T-cell (primary cell): ENCODE data around the gene VAV2. TPM values are rescaled to one million over a fixed set of nuclear protein-coding genes. Genes with fewer than 3 reads are reported as not detected.

Experiments used
- ATAC-seq, 4 experiments: fragments of 200-7000 bp in 3 of 4; fragments of 150-1000 bp in 1 of 4; cut with Tn5 transposase; replicated peaks in 1 of 4; 1 replicate in 3 of 4; 2 replicates in 1 of 4; pipeline ENCODE4 v1.10.0; 2021; ENCODE audit warnings: moderate library complexity in 3 of 4, mild to moderate bottlenecking in 2 of 4, moderate number of reproducible peaks in 1 of 4
- CTCF ChIA-PET, 2 donors: fragments of 300-600 bp; sonication (Branson Sonifier 250); formaldehyde crosslinking; loops; one replicate each; lab custom pipeline; 2022; ENCODE audit warnings: antibody characterized with exemption in 2 of 2; lab: Charles Lee
- POLR2A ChIA-PET, 2 donors: fragments of 300-600 bp; sonication (Branson Sonifier 250); formaldehyde crosslinking; loops; one replicate each; lab custom pipeline; 2022; ENCODE audit warnings: antibody characterized with exemption in 2 of 2; lab: Charles Lee
- DNase-seq, 35 experiments: peaks; one replicate each; pipeline versions ENCODE4 v3.0.0 to v3.0.0-alpha.2; 2013 to 2023
- H3K27ac ChIP-seq: one replicate; pipeline ENCODE4 v1.5.1; 2013; ENCODE audit warnings: low read length
- H3K27me3 ChIP-seq, 2 experiments: replicated peaks in 1 of 2; 1 replicate in 1 of 2; 2 replicates in 1 of 2; pipeline versions ENCODE4 v1.6.1 to v1.7.0; 2013; ENCODE audit warnings: low read length in 1 of 2, mixed read lengths in 1 of 2; ENCODE audit not compliant: control insufficient read depth in 2 of 2, insufficient read depth in 2 of 2; ENCODE audit errors: extremely low read depth in 1 of 2
- H3K36me3 ChIP-seq, 2 donors: 1 replicate in 1 of 2; 2 replicates in 1 of 2; pipeline versions ENCODE4 v1.6.1 to v1.7.0; 2013; ENCODE audit warnings: low read length in 1 of 2; ENCODE audit not compliant: control insufficient read depth in 2 of 2, insufficient read depth in 1 of 2; ENCODE audit errors: extremely low read depth in 1 of 2
- H3K4me1 ChIP-seq, 2 experiments: 1 replicate in 1 of 2; 2 replicates in 1 of 2; pipeline versions ENCODE4 v1.6.1 to v1.7.0; 2013; ENCODE audit warnings: low read length in 2 of 2, mixed read lengths in 1 of 2; ENCODE audit not compliant: insufficient read depth in 2 of 2, control insufficient read depth in 1 of 2; ENCODE audit errors: extremely low read depth in 1 of 2
- H3K4me3 ChIP-seq, 2 donors: 1 replicate in 1 of 2; 2 replicates in 1 of 2; pipeline versions ENCODE4 v1.5.1 to v1.7.0; 2013; ENCODE audit warnings: mild to moderate bottlenecking in 2 of 2, low read length in 1 of 2, moderate library complexity in 1 of 2; ENCODE audit not compliant: control insufficient read depth in 1 of 2; ENCODE audit errors: extremely low read depth in 1 of 2
- H3K9me3 ChIP-seq: 2 replicates; pipeline ENCODE4 v1.7.0; 2013
- H3K27ac Mint-ChIP-seq, 2 donors: one replicate each; pipeline ENCODE4 v1.8.0; 2020 to 2021; ENCODE audit warnings: mild to moderate bottlenecking in 2 of 2, mixed read lengths in 2 of 2
- H3K27me3 Mint-ChIP-seq, 2 donors: one replicate each; pipeline ENCODE4 v1.8.0; 2021 to 2022; ENCODE audit warnings: mixed read lengths in 2 of 2
- H3K36me3 Mint-ChIP-seq: one replicate; pipeline ENCODE4 v1.8.0; 2021; ENCODE audit warnings: mixed read lengths
- H3K4me1 Mint-ChIP-seq, 3 donors: one replicate each; pipeline ENCODE4 v1.8.0; 2020 to 2022; ENCODE audit warnings: mixed read lengths in 3 of 3, mild to moderate bottlenecking in 1 of 3
- H3K4me3 Mint-ChIP-seq, 3 donors: one replicate each; pipeline ENCODE4 v1.8.0; 2020 to 2022; ENCODE audit warnings: mild to moderate bottlenecking in 3 of 3, mixed read lengths in 3 of 3, moderate library complexity in 3 of 3
- H3K9me3 Mint-ChIP-seq, 3 donors: one replicate each; pipeline ENCODE4 v1.8.0; 2020 to 2022; ENCODE audit warnings: mixed read lengths in 3 of 3
- WGBS: methylation state at CpG from one replicate; pipeline ENCODE4 v1.1.5; 2013; ENCODE audit warnings: missing lambda C conversion rate; ENCODE audit not compliant: insufficient coverage; 5-methylcytosine and 5-hydroxymethylcytosine counted together
- total RNA-seq, 35 experiments: library from RNA in 6 of 35; stranded (reverse) in 6 of 35; fragments of 120-200 nt in 1 of 35; gene quantifications; one replicate each; pipeline versions ENCODE4 v1.2.1 to v1.2.4 and lab custom pipeline; 2013 to 2026

VAV2 gene
- total RNA-seq, 5 donors from 2014 or later (not counting 1 experiment from before 2014, with no cell fraction given): 1.2 to 7.5 (median 4.9) TPM

GRCh38 chr9:133877967-133878366, 114.2 kb downstream of the VAV2 start:
- H3K9me3 Mint-ChIP-seq: no peaks in the 10 kb centered on the region
- ChIA-PET POLR2A (no interaction called here), CTCF (no interaction called here)
- ATAC-seq: no peak
- H3K4me1 ChIP-seq: no peaks in the 10 kb centered on the region
- no peak overlapping the region for H3K27ac ChIP-seq
- no peak overlapping the region for H3K4me3 ChIP-seq
- peaks cover 0 to 7% of the 10 kb centered on the region in 2 experiments for H3K27me3 ChIP-seq
- H3K36me3 Mint-ChIP-seq: no peaks in the 10 kb centered on the region
- H3K4me1 Mint-ChIP-seq: no peaks in the 10 kb centered on the region
- no peak for DNase-seq
- H3K9me3 ChIP-seq: no peaks in the 10 kb centered on the region
- no peaks in the 10 kb centered on the region for H3K27me3 Mint-ChIP-seq
- H3K4me3 Mint-ChIP-seq: no peak overlapping the region
- H3K36me3 ChIP-seq: no peaks in the 10 kb centered on the region
- H3K27ac Mint-ChIP-seq: no peak overlapping the region
- WGBS: 91% methylated on average over 12 of the region's 17 CpGs

GRCh38 chr9:133877327-133877726, 114.8 kb downstream of the VAV2 start:
- Histone ChIP-seq H3K9me3 (no peaks in the 10 kb centered on the region), H3K4me1 (no peaks in the 10 kb centered on the region), H3K4me3 (no peak overlapping the region), H3K27ac (no peak overlapping the region), H3K27me3 (peaks cover 0 to 7% of the 10 kb centered on the region in 2 experiments), H3K36me3 (no peaks in the 10 kb centered on the region)
- no peaks in the 10 kb centered on the region for H3K36me3 Mint-ChIP-seq
- H3K27ac Mint-ChIP-seq: no peak overlapping the region
- ChIA-PET POLR2A (no interaction called here), CTCF (no interaction called here)
- no peak overlapping the region for H3K4me3 Mint-ChIP-seq
- DNase-seq: no peak
- no peaks in the 10 kb centered on the region for H3K4me1 Mint-ChIP-seq
- ATAC-seq: no peak
- H3K9me3 Mint-ChIP-seq: no peaks in the 10 kb centered on the region
- H3K27me3 Mint-ChIP-seq: no peaks in the 10 kb centered on the region
- 40% methylated on average over 1 of the region's 5 CpGs for WGBS

- Mint-ChIP-seq H3K36me3 (no peaks in the 10 kb centered on the region), H3K4me3 (no peak overlapping the region), H3K9me3 (no peaks in the 10 kb centered on the region), H3K27me3 (no peaks in the 10 kb centered on the region), H3K4me1 (no peaks in the 10 kb centered on the region), H3K27ac (no peak overlapping the region)
- no peak overlapping the region for H3K27ac ChIP-seq
- POLR2A ChIA-PET: no interaction called here
- no peak overlapping the region for H3K4me3 ChIP-seq
- peaks cover 0 to 7% of the 10 kb centered on the region in 2 experiments for H3K27me3 ChIP-seq
- CTCF ChIA-PET: no interaction called here
- ATAC-seq (no peak), DNase-seq (no peak)
- H3K4me1 ChIP-seq: no peaks in the 10 kb centered on the region
- no peaks in the 10 kb centered on the region for H3K36me3 ChIP-seq
- 66% methylated on average over 11 of the region's 13 CpGs for WGBS
- no peaks in the 10 kb centered on the region for H3K9me3 ChIP-seq
These were observed 115.3 kb downstream of the VAV2 start for GRCh38 chr9:133876836-133877235.

- no peaks in the 10 kb centered on the region for H3K9me3 ChIP-seq
- no peak for ATAC-seq
- H3K4me1 ChIP-seq: no peaks in the 10 kb centered on the region
These were observed 116.0 kb downstream of the VAV2 start for GRCh38 chr9:133876144-133876543.

GRCh38 chr9:133875131-133875530, 117.0 kb downstream of the VAV2 start:
- ATAC-seq (no peak), DNase-seq (no peak)
- peaks cover 2 to 9% of the 10 kb centered on the region in 2 donors for H3K27me3 Mint-ChIP-seq
- H3K27me3 ChIP-seq: peaks cover 0 to 9% of the 10 kb centered on the region in 2 experiments
- H3K4me3 Mint-ChIP-seq: no peak overlapping the region
- H3K27ac Mint-ChIP-seq: no peak overlapping the region
- H3K27ac ChIP-seq: no peak overlapping the region
- 94% methylated on average over 11 of the region's 11 CpGs for WGBS
- H3K9me3 ChIP-seq: no peaks in the 10 kb centered on the region
- peaks cover 0 to 4% of the 10 kb centered on the region in 2 experiments for H3K4me1 ChIP-seq
- no peaks in the 10 kb centered on the region for H3K36me3 ChIP-seq
- peaks cover 3 to 6% (median 3%) of the 10 kb centered on the region in 3 donors for H3K4me1 Mint-ChIP-seq
- no peaks in the 10 kb centered on the region for H3K9me3 Mint-ChIP-seq
- CTCF ChIA-PET: no interaction called here
- no peaks in the 10 kb centered on the region for H3K36me3 Mint-ChIP-seq
- POLR2A ChIA-PET: no interaction called here
- H3K4me3 ChIP-seq: no peak overlapping the region

More at GRCh38 chr9:133876144-133876543, 116.0 kb downstream of the VAV2 start:
- H3K4me3 ChIP-seq: no peak overlapping the region
- H3K27ac Mint-ChIP-seq: no peak overlapping the region
- no peaks in the 10 kb centered on the region for H3K36me3 Mint-ChIP-seq
- peaks cover 0 to 3% of the 10 kb centered on the region in 2 donors for H3K27me3 Mint-ChIP-seq
- H3K27me3 ChIP-seq: peaks cover 0 to 9% of the 10 kb centered on the region in 2 experiments
- CTCF ChIA-PET: no interaction called here
- no peaks in the 10 kb centered on the region for H3K36me3 ChIP-seq
- 98% methylated on average over 7 of the region's 11 CpGs for WGBS
- no peak for DNase-seq
- no peak overlapping the region for H3K27ac ChIP-seq
- no peaks in the 10 kb centered on the region for H3K4me1 Mint-ChIP-seq
- POLR2A ChIA-PET: no interaction called here
- no peaks in the 10 kb centered on the region for H3K9me3 Mint-ChIP-seq
- no peak overlapping the region for H3K4me3 Mint-ChIP-seq

GRCh38 chr9:133874659-133875058, 117.5 kb downstream of the VAV2 start:
- H3K27me3 Mint-ChIP-seq: peaks cover 7 to 9% of the 10 kb centered on the region in 2 donors
- no peaks in the 10 kb centered on the region for H3K36me3 Mint-ChIP-seq
- H3K4me3 Mint-ChIP-seq: no peak overlapping the region
- DNase-seq (no peak), ATAC-seq (no peak)
- CTCF ChIA-PET: no interaction called here
- H3K27ac Mint-ChIP-seq: no peak overlapping the region
- Histone ChIP-seq H3K4me1 (peaks cover 0 to 7% of the 10 kb centered on the region in 2 experiments), H3K9me3 (no peaks in the 10 kb centered on the region), H3K36me3 (no peaks in the 10 kb centered on the region), H3K27ac (no peak overlapping the region), H3K4me3 (no peak overlapping the region), H3K27me3 (peaks cover 0 to 9% of the 10 kb centered on the region in 2 experiments)
- H3K9me3 Mint-ChIP-seq: no peaks in the 10 kb centered on the region
- POLR2A ChIA-PET: no interaction called here
- H3K4me1 Mint-ChIP-seq: peaks cover 8 to 10% (median 8%) of the 10 kb centered on the region in 3 donors
- 84% methylated on average over 8 of the region's 10 CpGs for WGBS
